CD4-positive, alpha-beta T cell treated with Interleukin-21 for 1 hour (primary cell): ENCODE data around the gene IL17RA.

Experiments used
- DNase-seq: peaks from one replicate; pipeline ENCODE4 v3.0.0-alpha.2; 2020

IL17RA gene

GRCh38 chr22:17085277-17086181, 729 bp downstream of the IL17RA start:
- peak; percentile 20 for DNase-seq

DNA sequence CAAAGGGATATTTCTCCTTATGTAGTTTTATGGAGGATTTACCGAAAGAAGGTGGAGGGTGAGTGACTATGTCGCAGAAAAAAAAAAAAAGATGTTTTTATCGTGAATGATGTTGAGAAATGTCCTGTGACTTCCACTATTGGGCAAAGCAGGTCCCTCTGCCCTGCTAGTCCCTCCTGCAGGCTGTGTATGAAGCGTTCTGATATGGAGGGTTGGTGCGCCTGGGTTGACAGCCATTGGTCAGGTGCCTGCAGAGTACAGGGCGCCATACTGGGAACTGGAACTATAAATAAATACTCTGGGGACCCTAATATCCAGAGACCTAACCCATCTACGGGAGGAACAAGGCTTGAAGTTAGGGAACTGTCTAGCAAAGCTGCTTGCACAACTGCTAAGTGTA, 1.5 kb downstream of the IL17RA start:
- DNase-seq = peak; percentile 21

GRCh38 chr22:17086788-17087497, 2.1 kb downstream of the IL17RA start:
- no peak for DNase-seq

DNA sequence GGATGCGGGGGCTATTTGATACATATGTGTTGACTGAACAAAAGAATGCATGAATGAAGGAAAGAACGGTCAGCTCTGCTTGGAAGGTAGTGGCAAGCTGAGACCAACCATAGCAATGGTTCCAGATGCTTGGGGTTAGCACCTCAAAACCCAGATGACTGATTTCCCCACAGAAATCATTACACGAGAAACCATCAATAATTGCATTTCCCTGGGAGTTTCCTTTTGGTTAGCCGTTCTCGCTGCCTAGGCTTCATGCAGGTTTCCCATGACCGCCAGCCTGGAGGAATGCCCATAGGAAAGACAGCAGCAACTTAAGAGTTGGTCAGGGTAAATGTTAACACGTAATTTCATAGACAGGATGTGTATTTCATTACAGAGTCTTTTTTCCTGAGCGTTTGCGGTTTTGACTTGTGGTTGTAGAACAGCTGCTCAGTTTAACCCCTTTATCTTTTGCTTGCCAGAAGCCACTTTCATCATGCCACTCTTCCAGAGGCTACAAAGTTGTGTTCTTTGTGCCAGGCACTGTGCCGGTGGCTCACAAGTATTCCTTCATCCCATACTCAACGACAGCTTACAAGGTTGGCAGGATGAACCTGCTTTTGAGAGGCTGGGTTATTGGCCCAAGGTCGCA, 2.8 kb downstream of the IL17RA start:
- peak; percentile 71 for DNase-seq

DNA sequence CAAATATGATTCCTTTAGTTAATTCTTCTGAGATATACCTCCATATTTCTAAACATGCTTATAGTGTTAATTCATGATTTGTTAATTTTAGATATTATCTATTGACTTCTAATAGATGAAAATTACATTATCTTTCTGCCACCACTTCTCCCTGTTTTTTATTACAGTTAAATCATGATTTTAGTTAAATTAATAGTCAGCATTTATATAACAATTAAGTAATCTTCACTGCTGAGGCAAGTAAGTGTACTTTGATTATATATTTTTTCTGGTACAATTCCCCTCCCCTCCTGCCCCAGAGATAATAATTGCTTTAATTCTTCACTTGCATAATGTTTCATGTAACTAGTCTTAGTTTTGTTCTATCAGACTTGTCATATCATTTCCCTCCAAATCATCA, 5.8 kb downstream of the IL17RA start:
- DNase-seq = no peak

GRCh38 chr22:17091851-17092250, 7.1 kb downstream of the IL17RA start:
- DNase-seq = no peak

DNA sequence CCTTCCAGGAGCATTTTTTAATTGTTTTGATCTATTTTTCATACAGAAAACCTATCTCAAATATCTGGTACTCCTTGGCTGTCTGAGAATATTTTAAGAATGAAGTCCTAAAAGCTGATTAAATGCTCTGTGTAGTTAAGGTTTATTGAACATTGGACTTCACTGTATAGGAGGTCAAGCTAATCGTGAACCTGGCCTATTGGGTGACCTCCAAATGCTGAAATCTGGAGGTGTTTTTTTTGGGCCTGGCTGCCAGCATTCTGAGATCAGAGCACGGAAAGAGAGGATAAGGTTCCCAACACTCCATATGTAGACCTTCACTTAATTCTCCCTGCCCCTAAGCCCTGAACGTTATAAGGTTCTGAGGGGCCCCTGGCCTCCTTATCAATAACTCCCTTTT, 8.3 kb downstream of the IL17RA start:
- DNase-seq = no peak

GRCh38 chr22:17095538-17095937, 10.7 kb downstream of the IL17RA start:
- no peak for DNase-seq

GRCh38 chr22:17096071-17096470, 11.3 kb downstream of the IL17RA start:
- DNase-seq = no peak

- no peak for DNase-seq
These were observed 12.3 kb downstream of the IL17RA start for GRCh38 chr22:17097062-17097461.

GRCh38 chr22:17097701-17098100, 12.9 kb downstream of the IL17RA start:
- no peak for DNase-seq

DNA sequence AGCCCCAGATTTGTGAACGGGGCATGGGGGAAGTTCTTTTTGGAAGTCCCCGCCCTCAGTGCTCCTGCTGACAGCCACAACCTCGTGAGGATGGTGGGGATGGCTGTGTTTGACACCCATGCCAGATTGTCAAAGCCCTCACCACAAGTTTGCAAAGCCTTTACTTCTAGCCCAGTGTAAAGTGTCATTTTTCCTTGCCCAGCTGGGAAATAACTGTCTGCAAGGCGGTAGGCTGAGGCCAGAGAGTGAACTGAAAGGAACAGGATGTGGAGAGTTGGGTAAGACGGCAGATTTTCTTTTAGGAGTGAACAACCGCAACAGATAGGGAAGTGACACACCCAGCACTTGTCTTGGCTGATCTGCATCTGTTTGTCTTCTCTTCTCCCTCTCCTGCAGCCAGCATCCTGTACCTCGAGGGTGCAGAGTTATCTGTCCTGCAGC, 13.6 kb downstream of the IL17RA start:
- DNase-seq = peak; percentile 40

DNA sequence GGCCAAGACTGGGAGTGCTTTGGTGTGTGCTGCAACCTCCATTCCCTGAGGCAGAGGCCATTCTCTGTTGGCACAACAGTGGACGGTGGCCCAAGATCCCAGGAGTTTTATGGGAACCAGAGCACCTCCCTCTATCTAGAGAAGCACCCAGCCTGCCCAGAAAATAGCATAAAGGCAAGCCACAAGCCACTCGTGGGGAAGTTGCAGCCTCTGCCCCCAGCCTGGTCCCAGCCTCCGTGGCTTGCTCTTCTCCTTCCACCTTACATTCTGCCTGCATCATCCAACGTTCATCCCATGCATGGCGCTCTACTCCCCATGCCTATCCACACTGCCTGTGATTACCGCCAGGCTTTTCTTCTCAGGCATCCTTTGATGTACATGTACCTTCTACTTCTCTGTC, 15.8 kb downstream of the IL17RA start:
- DNase-seq = no peak

- DNase-seq = no peak
These were observed 16.9 kb downstream of the IL17RA start for GRCh38 chr22:17101475-17102296.

- no peak for DNase-seq
These were observed 17.5 kb downstream of the IL17RA start for GRCh38 chr22:17102297-17102667.

DNA sequence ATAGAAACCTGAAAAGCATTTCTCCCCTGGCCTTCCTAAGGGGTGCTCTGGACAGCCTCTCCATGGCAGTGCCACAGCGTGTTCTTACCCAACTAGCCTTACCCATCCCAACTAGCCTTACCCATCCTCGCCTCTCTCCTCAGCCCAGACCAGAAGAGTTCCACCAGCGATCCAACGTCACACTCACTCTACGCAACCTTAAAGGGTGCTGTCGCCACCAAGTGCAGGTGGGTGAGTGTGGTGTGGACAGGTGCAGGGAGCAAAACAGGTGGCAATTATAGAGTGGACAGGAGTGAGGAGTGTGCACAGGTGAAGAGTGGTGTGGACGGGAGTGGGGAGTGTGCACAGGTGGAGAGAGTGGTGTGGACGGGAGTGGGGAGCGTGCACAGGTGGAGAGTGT, 18.6 kb downstream of the IL17RA start:
- DNase-seq = no peak

DNA sequence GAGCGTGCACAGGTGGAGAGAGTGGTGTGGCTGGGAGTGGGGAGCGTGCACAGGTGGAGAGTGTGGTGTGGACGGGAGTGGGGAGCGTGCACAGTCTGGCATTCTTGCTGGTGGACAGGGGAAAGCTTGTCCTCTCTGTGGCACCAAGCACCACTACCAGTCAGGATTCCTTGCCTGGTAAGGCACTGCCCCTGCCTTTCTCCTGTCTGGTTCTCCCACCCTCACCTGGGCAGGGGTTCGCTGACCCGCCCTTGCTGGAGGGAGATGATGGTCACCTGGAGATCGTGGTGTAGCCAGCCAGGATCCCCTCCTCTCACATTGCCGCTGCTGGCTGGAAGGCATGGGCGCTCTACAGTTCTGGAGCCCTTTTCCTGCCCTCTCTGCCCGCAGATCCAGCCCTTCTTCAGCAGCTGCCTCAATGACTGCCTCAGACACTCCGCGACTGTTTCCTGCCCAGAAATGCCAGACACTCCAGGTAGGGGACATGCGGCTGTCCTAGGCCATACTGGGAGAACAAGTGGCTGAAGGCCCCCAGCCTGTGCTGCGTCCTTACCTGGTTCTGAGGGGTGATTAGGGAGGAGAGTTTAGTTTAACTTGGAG, 19.6 kb downstream of the IL17RA start:
- DNase-seq = no peak

DNA sequence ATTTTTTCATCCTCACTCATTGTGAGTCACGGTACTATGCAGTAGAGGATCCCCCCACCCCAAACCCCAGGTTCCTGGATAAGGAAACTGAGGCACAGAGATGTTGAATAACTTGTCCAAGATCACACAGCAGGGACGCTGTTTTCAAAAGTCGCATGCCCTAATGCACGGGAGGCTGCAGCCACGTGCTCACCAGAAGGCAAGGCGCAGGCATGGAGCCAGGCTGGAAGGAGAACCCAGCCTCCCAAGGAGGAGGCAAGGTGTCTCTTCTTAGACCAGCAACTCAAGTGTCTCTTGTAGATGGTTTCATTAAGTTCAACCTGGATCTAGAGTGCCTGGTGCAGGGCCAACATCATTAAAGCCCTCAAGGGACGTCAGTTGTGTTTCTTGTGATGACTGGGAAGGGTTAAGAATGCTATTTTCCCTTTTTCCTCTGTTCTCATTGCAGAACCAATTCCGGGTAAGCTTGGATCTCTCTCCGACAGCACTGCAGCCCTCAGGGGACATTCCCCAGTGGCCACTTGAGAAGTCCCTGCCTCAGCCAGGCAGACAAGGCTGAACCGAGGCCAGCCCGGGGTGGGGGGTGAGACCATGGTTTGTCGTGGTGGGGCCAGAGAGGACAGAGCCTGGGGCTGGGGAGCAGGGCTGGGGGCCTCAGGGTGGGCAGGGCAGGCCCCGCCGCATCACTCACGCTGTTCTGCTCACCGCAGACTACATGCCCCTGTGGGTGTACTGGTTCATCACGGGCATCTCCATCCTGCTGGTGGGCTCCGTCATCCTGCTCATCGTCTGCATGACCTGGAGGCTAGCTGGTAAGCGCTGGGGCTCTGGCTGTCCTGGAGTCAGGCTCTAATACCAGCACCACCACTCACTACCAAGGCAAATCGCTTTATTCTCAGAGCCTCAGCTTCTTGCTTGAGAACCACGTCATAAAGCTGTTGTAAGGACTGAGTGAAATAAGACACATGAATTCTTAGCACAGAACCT, 20.6 kb downstream of the IL17RA start:
- no peak for DNase-seq

DNA sequence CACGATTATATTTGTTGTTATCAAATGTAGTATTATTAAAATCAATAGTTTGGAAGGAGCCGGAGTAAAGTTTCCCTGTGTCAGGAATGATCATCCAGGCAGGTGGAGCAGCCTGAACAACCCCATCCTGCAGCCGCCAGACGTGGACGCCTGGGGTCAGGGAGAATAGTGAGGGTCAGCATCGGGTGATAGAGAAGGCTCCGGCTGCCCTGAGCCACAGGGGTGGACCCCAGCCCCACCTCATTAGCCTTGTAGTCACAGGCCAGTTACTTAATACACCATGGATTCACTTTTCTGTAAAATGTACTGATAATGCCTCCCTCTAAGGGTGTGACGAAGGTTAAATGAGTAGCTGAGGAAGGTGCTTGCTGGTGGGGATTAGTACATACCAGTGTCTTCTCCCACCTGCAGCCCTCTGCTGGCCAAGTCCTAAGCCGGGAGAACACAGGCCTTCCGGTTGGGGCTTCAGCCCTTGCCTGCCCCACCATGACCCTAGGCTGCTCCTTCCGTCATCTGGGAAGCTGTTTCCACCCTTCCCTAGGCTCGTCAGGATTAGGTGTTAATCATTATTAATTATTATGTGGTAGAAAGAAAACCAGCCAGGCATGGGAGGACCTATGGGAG, 21.5 kb downstream of the IL17RA start:
- DNase-seq = no peak

- no peak for DNase-seq
These were observed 22.2 kb downstream of the IL17RA start for GRCh38 chr22:17106785-17107546.
